Right lobe of liver (tissue), 6 donors: Measurements from ENCODE around the gene EEFSEC. TPM values are rescaled to one million over a fixed set of nuclear protein-coding genes. Genes with fewer than 3 reads are reported as not detected.

Experiments used
- ATAC-seq, 4 donors: fragments of 200-7000 bp; cut with Tn5 transposase; one replicate each; pipeline ENCODE4 v1.9.1; 2020; ENCODE audit warnings: mild to moderate bottlenecking in 4 of 4, moderate library complexity in 4 of 4
- DNase-seq, 3 donors: peaks; one replicate each; pipeline ENCODE4 v3.0.0-alpha.2; 2020
- H3K27ac ChIP-seq, 3 donors: fragments of 200-600 bp; one replicate each; pipeline ENCODE4 v1.8.0; 2022
- H3K27me3 ChIP-seq, 2 donors: fragments of 200-600 bp; one replicate each; pipeline ENCODE4 v1.8.0; 2022
- H3K36me3 ChIP-seq, 4 donors: fragments of 200-600 bp; sonication (generic) in 1 of 4; one replicate each; pipeline versions ENCODE4 v1.5.1 to v1.8.0; 2017 to 2022; ENCODE audit warnings: control low read depth in 1 of 4
- H3K4me1 ChIP-seq, 4 donors: fragments of 200-600 bp; sonication (generic) in 1 of 4; one replicate each; pipeline versions ENCODE4 v1.5.1 to v1.8.0; 2017 to 2022; ENCODE audit warnings: control low read depth in 1 of 4
- H3K4me3 ChIP-seq, 3 donors: fragments of 200-600 bp; one replicate each; pipeline ENCODE4 v1.8.0; 2022
- H3K9me3 ChIP-seq, 4 donors: fragments of 200-600 bp; sonication (generic) in 1 of 4; one replicate each; pipeline versions ENCODE4 v1.5.1 to v1.8.0; 2017 to 2022; ENCODE audit warnings: control low read depth in 1 of 4
- CTCF ChIP-seq, 4 donors: fragments of 200-600 bp in 3 of 4; fragments of 450-650 bp in 1 of 4; IDR thresholded peaks; one replicate each; pipeline versions ENCODE4 v1.5.1 to v1.8.0; 2016 to 2022; ENCODE audit warnings: antibody characterized with exemption in 4 of 4, mild to moderate bottlenecking in 2 of 4
- POLR2A ChIP-seq: fragments of 450-650 bp; IDR thresholded peaks from one replicate; pipeline ENCODE4 v1.6.1; 2017; ENCODE audit warnings: antibody characterized with exemption, mild to moderate bottlenecking
- WGBS: methylation state at CpG from one replicate; pipeline ENCODE4 v1.1.6; 2018; ENCODE audit warnings: low coverage, low lambda C conversion rate; ENCODE audit not compliant: insufficient coverage; ENCODE audit errors: missing lambda C conversion rate; 5-methylcytosine and 5-hydroxymethylcytosine counted together
- intact Hi-C, 2 donors: fragments of 100-400 bp; cut with DNase I; formaldehyde crosslinking; loops; one replicate each; pipeline versions ENCODE4 v1.11.2 to v1.14.1; 2022
- total RNA-seq, 6 experiments: library from RNA; depleted of rRNA in 2 of 6; stranded (reverse); fragments of >200 nt in 2 of 6; fragmentation: NEBNext Ultra II Directional in 3 of 6; extraction: Animal tissue kit (Norgen Biotek cat#: 25700) in 3 of 6; gene quantifications; one replicate each; pipeline versions ENCODE4 v1.1.0 to v1.2.4, GENCODE V29; 2016 to 2023
- donor health status: DM: no; HTN: yes; CAD: no.
- donor health status: DM: no; HTN: no; CAD: no.
- donor health status: DM: no; HTN: no; CAD: no.
- donor health status: DM: no; HTN: yes; CAD: no.
- donor health status: DM: no; HTN: yes; CAD: no.

EEFSEC gene
- total RNA-seq, 6 experiments from 2014 or later: 10.1 to 24.0 (median 13.4) TPM

DNA sequence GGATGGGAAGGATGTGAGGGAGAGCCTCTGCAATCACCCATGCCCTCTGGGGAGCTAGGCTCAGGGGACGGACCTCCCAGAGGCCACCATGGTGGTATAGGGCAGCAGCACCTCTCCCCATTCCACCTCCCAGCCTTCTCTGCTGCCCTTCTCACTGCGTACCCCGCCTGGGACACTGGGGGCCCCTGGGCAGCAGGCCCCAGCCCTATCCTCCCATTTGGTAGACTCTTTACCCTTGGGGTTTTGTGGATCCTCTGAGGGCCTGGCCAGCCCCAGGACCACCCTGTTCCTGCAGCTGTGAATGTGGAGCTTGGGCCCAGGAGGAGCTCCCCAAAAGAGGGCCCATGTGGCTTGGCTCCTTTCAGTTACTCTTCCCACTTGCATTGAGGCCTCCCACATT lies 181.5 kb downstream of the EEFSEC start:
- Histone ChIP-seq H3K27me3 (no peaks in the 10 kb centered on the region), H3K36me3 (peaks cover 0 to 3% (median 2%) of the 10 kb centered on the region in 4 donors), H3K4me1 (no peaks in the 10 kb centered on the region), H3K27ac (no peak overlapping the region), H3K4me3 (no peak overlapping the region), H3K9me3 (no peaks in the 10 kb centered on the region)
- DNase-seq: no peak
- no peak for ATAC-seq
- WGBS: 100% methylated on average over 3 of the region's 3 CpGs
- TF ChIP-seq POLR2A (no peak), CTCF (IDR thresholded peaks at IDR 0.05) (no peak)
- intact Hi-C loops: no loop called here

- no peak overlapping the region for H3K4me3 ChIP-seq
- no peaks in the 10 kb centered on the region for H3K9me3 ChIP-seq
- peaks cover 0 to 3% (median 2%) of the 10 kb centered on the region in 4 donors for H3K36me3 ChIP-seq
- no peak for TF ChIP-seq CTCF (IDR thresholded peaks at IDR 0.05)
- no peak for TF ChIP-seq POLR2A
- intact Hi-C loops: no loop called here
- ATAC-seq (no peak), DNase-seq (no peak)
- 70% methylated on average over 2 of the region's 5 CpGs for whole genome bisulfite sequencing
- no peaks in the 10 kb centered on the region for H3K27me3 ChIP-seq
- no peak overlapping the region for H3K27ac ChIP-seq
- H3K4me1 ChIP-seq: no peaks in the 10 kb centered on the region
Observed at GRCh38 chr3:128335621-128336296, 182.5 kb downstream of the EEFSEC start.

DNA sequence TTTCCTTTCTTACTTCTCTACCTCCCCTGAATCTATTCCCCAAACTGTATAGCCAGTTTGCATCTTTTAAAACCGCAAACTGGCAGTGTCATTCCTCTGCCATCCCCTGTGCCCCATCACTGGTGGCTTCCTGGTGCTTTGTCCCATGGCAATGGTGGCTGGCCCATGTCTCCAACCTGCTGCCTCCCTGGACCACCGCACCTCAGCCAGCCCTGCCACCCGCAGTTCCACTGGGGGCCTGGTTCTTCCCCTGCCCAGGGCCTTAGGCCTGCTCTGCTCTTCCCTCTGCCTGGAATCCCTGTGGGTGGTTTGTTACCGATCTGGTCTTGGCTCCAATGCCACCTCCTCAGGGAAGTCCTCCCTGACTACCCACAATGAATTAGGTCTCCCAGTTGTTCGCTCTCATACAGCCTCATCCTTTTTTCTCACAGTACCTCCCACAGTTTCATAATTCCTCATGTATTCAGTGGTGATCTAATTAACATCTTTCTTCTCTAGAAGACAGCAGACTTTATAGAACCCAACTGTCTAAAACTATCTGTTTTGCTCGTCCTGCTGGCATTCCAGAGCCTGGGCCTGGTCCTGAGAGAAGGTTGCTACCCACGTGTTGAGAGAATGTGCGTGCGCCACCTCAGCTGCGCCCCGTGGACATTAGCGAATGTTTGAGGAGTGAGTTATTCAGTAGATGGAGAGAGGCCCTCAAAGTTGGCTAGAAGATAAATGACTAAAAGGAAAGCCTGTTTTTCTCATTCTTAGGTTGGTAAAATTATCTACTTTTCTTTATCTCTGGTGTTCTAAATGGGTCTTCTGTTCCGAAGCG lies 183.3 kb downstream of the EEFSEC start:
- H3K27ac ChIP-seq: no peak overlapping the region

GRCh38 chr3:128337305-128337704 lies 184.0 kb downstream of the EEFSEC start:
- H3K27me3 ChIP-seq: no peaks in the 10 kb centered on the region
- DNase-seq (no peak), ATAC-seq (no peak)
- no peak for TF ChIP-seq CTCF (IDR thresholded peaks at IDR 0.05)
- no peak for TF ChIP-seq POLR2A
- no peak overlapping the region for H3K4me3 ChIP-seq
- H3K9me3 ChIP-seq: no peaks in the 10 kb centered on the region
- H3K36me3 ChIP-seq: peaks cover 0 to 12% (median 3%) of the 10 kb centered on the region in 4 donors
- intact Hi-C loops: no loop called here
- no peak overlapping the region for H3K27ac ChIP-seq
- 92% methylated on average over 6 of the region's 10 CpGs for WGBS
- H3K4me1 ChIP-seq: no peaks in the 10 kb centered on the region

More for the DNA sequence above, 183.3 kb downstream of the EEFSEC start:
- ATAC-seq: no peak
- Histone ChIP-seq H3K4me3 (no peak overlapping the region), H3K4me1 (no peaks in the 10 kb centered on the region), H3K27me3 (no peaks in the 10 kb centered on the region), H3K36me3 (peaks cover 0 to 8% (median 3%) of the 10 kb centered on the region in 4 donors), H3K9me3 (no peaks in the 10 kb centered on the region)
- intact Hi-C loops: no loop called here
- WGBS: 97% methylated on average over 13 of the region's 14 CpGs
- no peak for DNase-seq
- TF ChIP-seq POLR2A (no peak), CTCF (IDR thresholded peaks at IDR 0.05) (no peak)
